ENCODE data around the gene DBH.
A peak's percentile ranks its signal among the peaks of the same experiment; 100 is the strongest.

The DBH gene

DNA sequence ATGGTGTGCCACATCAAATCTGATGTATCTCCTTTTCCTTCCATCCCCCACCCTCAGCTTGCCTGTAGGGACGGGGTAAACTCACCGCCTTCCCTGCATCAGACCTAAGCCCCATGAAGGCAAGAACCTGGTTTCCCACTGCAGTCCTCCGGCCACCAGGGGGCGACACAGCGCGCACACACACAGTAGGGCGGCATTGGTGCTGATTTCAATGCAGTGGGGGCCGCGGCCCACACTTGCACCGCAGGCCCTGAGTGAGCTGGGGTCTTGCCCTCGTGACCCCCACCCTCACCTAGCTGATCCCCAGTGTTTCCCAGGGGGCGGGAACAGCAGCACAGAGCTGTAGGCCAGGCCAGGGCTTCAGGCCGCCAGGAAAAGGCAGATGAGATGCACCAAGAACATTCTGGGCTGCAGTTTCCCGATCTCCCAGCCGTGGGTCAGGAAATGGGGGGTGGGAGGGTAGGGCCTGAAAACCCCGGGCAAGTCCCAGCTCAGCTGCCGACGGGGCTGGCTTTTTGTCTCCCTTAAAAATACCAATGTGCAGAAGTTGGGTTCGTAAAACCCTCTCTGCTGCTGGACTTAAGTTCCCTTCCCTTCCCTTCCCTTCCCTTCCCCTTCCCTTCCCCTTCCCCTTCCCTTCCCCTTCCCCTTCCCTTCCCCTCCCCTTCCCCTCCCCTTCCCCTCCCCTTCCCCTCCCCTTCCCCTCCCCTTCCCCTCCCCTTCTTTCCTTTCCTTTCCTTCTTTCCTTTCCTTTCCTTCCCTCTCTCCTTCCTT lies 46.5 kb upstream of the DBH start:
- H3K79me1 ChIP-seq (ENCODE audit: low read depth, low read length): peaks cover 2% of the 10 kb centered on the region
- H3K27me3 ChIP-seq (ENCODE audit: control insufficient read depth in 3 of 3, insufficient read depth in 3 of 3, low read depth in 1 of 3, low read length in 3 of 3): peaks cover 0 to 40% (median 0%) of the 10 kb centered on the region in 3 experiments
- H2AK5ac ChIP-seq (ENCODE audit: low read depth, low read length): no peak overlapping the region
- whole genome bisulfite sequencing, 2 donors (ENCODE audit: extremely low coverage in 2 of 2, insufficient read length in 2 of 2, insufficient replicate concordance in 1 of 2): no CpG with 5 or more reads among the region's 19 CpGs
- H3K23ac ChIP-seq (ENCODE audit: low read depth, low read length, poor library complexity): peak overlapping the region; percentile 66
- DNase-seq (ENCODE audit: low spot score): no peak
- H3K9ac ChIP-seq (ENCODE audit: low read depth, low read length, poor library complexity): peak overlapping the region; percentile 47
- H3K27ac ChIP-seq (replicated peaks; ENCODE audit: low read length): no peak overlapping the region
- H3K9me3 ChIP-seq (replicated peaks in 1 of 2; ENCODE audit: control insufficient read depth in 2 of 2, insufficient read depth in 1 of 2, low read depth in 1 of 2, low read length in 2 of 2): peaks cover 0 to 7% of the 10 kb centered on the region in 2 donors
- no peak overlapping the region for H3K4me3 ChIP-seq (ENCODE audit: low read length in 2 of 2)
- H2BK5ac ChIP-seq (ENCODE audit: low read length): no peak overlapping the region
- no peak overlapping the region for H3K4ac ChIP-seq (ENCODE audit: low read length)
- H3K4me1 ChIP-seq (ENCODE audit: control insufficient read depth in 2 of 2, insufficient read depth in 1 of 2, low read depth in 1 of 2, low read length in 2 of 2): peaks cover 5 to 8% of the 10 kb centered on the region in 2 donors
- no peaks in the 10 kb centered on the region for H3K36me3 ChIP-seq (replicated peaks in 1 of 2; ENCODE audit: control insufficient read depth in 2 of 2, insufficient read depth in 2 of 2, low read length in 2 of 2)
- no peak overlapping the region for H2BK120ac ChIP-seq (ENCODE audit: low read depth, low read length)
- H4K8ac ChIP-seq (ENCODE audit: low read depth, low read length): no peak overlapping the region
- H4K91ac ChIP-seq (ENCODE audit: low read depth, low read length, poor library complexity): no peak overlapping the region
- peak overlapping the region; percentile 60 for H3K14ac ChIP-seq (ENCODE audit: low read length)
- H2AFZ ChIP-seq (ENCODE audit: low read length): no peak overlapping the region
- no peak overlapping the region for H3K4me2 ChIP-seq (ENCODE audit: insufficient read depth, low read length, poor library complexity, severe bottlenecking)
- peak overlapping the region; percentile 29 for H3K18ac ChIP-seq (ENCODE audit: low read length)
- no peak overlapping the region for H2BK12ac ChIP-seq (ENCODE audit: low read length)
- H2BK15ac ChIP-seq (ENCODE audit: low read length): no peak overlapping the region

DNA sequence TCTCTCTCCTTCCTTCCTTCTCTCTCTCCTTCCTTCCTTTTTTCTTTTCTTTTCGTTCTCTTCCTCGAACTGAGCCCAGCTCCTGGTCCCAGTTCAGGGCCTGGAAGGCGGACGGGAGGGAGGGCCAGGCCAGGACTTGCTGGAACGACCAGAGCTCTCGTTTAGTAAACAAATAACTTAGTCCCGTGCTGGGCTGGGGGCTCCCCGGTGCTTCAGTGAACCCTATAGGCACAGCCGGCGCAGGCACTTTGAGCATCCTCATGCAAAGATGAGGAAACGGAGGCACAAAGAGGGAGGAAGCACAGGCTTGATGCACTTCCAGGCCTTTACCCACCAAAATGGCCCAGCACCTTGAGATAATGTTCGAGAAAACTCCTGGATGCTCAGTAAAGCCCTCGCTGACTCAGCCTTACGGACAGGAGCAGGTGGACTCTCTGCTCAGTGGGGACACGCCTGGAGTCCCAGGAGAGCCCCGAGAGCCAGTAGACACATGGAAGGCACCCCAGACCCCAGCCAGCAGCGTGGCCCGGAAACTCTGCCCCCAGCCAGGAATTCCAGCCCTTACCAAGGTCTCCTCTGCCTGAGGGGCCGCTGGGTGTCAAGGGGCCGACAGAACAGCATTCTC lies 45.8 kb upstream of the DBH start:
- H3K23ac ChIP-seq (ENCODE audit: low read depth, low read length, poor library complexity): no peak overlapping the region
- H3K14ac ChIP-seq (ENCODE audit: low read length): no peak overlapping the region
- H3K4me1 ChIP-seq (ENCODE audit: control insufficient read depth in 2 of 2, insufficient read depth in 1 of 2, low read depth in 1 of 2, low read length in 2 of 2): peaks cover 1 to 4% of the 10 kb centered on the region in 2 donors
- H2BK12ac ChIP-seq (ENCODE audit: low read length): peak overlapping the region; percentile 48
- H3K9me3 ChIP-seq (replicated peaks in 1 of 2; ENCODE audit: control insufficient read depth in 2 of 2, insufficient read depth in 1 of 2, low read depth in 1 of 2, low read length in 2 of 2): peaks cover 0 to 7% of the 10 kb centered on the region in 2 donors
- 100% methylated on average over 2 of the region's 20 CpGs; no CpG with 5 or more reads in 1 of the 2 donors for WGBS, 2 donors (ENCODE audit: extremely low coverage in 2 of 2, insufficient read length in 2 of 2, insufficient replicate concordance in 1 of 2)
- H4K91ac ChIP-seq (ENCODE audit: low read depth, low read length, poor library complexity): no peak overlapping the region
- H2BK120ac ChIP-seq (ENCODE audit: low read depth, low read length): no peak overlapping the region
- peaks cover 2% of the 10 kb centered on the region for H3K79me1 ChIP-seq (ENCODE audit: low read depth, low read length)
- H3K18ac ChIP-seq (ENCODE audit: low read length): no peak overlapping the region
- peak overlapping the region; percentile 83 for H2AK5ac ChIP-seq (ENCODE audit: low read depth, low read length)
- no peak overlapping the region for H3K4me2 ChIP-seq (ENCODE audit: insufficient read depth, low read length, poor library complexity, severe bottlenecking)
- no peak overlapping the region for H2AFZ ChIP-seq (ENCODE audit: low read length)
- H3K4me3 ChIP-seq (ENCODE audit: low read length in 2 of 2): no peak overlapping the region
- H3K9ac ChIP-seq (ENCODE audit: low read depth, low read length, poor library complexity): no peak overlapping the region
- H3K36me3 ChIP-seq (replicated peaks in 1 of 2; ENCODE audit: control insufficient read depth in 2 of 2, insufficient read depth in 2 of 2, low read length in 2 of 2): no peaks in the 10 kb centered on the region
- H3K4ac ChIP-seq (ENCODE audit: low read length): no peak overlapping the region
- no peak overlapping the region for H4K8ac ChIP-seq (ENCODE audit: low read depth, low read length)
- no peak overlapping the region for H3K27ac ChIP-seq (replicated peaks; ENCODE audit: low read length)
- peaks cover 0 to 33% (median 0%) of the 10 kb centered on the region in 3 experiments for H3K27me3 ChIP-seq (ENCODE audit: control insufficient read depth in 3 of 3, insufficient read depth in 3 of 3, low read depth in 1 of 3, low read length in 3 of 3)
- peak overlapping the region; percentile 46 for H2BK15ac ChIP-seq (ENCODE audit: low read length)
- H2BK5ac ChIP-seq (ENCODE audit: low read length): no peak overlapping the region
- DNase-seq (ENCODE audit: low spot score): no peak

DNA sequence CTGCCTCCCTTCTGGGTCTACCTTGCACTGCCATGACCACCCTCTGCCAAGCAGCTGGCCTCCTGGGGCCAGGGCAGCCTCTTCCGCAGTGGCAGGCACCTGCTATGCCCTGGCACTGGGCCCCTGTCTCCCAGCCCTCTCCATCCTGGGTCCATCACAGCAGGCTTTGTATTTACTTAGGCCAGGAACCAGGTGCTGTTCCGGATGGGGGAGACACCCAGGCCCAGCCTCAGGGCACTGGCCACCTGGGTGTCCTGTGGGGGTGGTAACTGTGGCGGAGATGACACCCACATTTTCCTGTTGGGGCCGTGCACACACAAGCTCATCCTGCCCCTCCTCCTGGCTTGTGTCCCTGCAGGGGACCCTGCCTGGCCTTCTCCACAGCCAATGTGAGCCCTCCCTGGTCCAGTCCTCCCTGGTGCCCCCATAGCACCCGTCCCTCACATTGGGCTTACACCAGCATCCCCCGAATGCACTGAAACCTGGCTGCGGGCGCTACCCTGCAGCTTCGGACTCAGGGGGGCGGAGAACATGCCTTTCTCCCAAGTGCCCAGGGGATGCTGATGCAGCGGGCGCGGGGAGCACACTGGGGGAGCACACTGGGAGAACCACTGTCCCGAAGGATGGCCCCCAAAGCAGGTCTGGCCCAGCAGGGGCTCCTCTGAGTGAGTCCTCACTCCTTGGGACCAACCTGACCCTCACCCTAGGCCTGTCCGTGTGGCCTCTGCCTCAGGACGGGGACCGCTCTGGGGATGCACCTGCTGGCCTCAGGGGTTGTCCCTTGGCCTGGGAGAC lies 44.9 kb upstream of the DBH start:
- Histone ChIP-seq H3K4me2 (ENCODE audit: insufficient read depth, low read length, poor library complexity, severe bottlenecking) (no peak overlapping the region), H2BK5ac (ENCODE audit: low read length) (no peak overlapping the region), H3K4me1 (ENCODE audit: control insufficient read depth in 2 of 2, insufficient read depth in 1 of 2, low read depth in 1 of 2, low read length in 2 of 2) (no peaks in the 10 kb centered on the region), H3K79me1 (ENCODE audit: low read depth, low read length) (peaks cover 2% of the 10 kb centered on the region), H2BK120ac (ENCODE audit: low read depth, low read length) (no peak overlapping the region), H3K27ac (replicated peaks; ENCODE audit: low read length) (no peak overlapping the region), H4K8ac (ENCODE audit: low read depth, low read length) (no peak overlapping the region), H2BK12ac (ENCODE audit: low read length) (peak overlapping the region; percentile 48), H3K23ac (ENCODE audit: low read depth, low read length, poor library complexity) (peak overlapping the region; percentile 33), H4K91ac (ENCODE audit: low read depth, low read length, poor library complexity) (no peak overlapping the region), H2AK5ac (ENCODE audit: low read depth, low read length) (peak overlapping the region; percentile 83), H3K4me3 (ENCODE audit: low read length in 2 of 2) (no peak overlapping the region), H2AFZ (ENCODE audit: low read length) (no peak overlapping the region), H3K36me3 (replicated peaks in 1 of 2; ENCODE audit: control insufficient read depth in 2 of 2, insufficient read depth in 2 of 2, low read length in 2 of 2) (no peaks in the 10 kb centered on the region), H3K9me3 (replicated peaks in 1 of 2; ENCODE audit: control insufficient read depth in 2 of 2, insufficient read depth in 1 of 2, low read depth in 1 of 2, low read length in 2 of 2) (peaks cover 0 to 7% of the 10 kb centered on the region in 2 donors), H3K4ac (ENCODE audit: low read length) (no peak overlapping the region), H3K18ac (ENCODE audit: low read length) (peak overlapping the region; percentile 62), H3K27me3 (ENCODE audit: control insufficient read depth in 3 of 3, insufficient read depth in 3 of 3, low read depth in 1 of 3, low read length in 3 of 3) (peaks cover 0 to 24% (median 0%) of the 10 kb centered on the region in 3 experiments), H3K9ac (ENCODE audit: low read depth, low read length, poor library complexity) (no peak overlapping the region), H2BK15ac (ENCODE audit: low read length) (peak overlapping the region; percentile 46), H3K14ac (ENCODE audit: low read length) (peak overlapping the region; percentile 73)
- DNase-seq (ENCODE audit: low spot score): no peak
- WGBS, 2 donors (ENCODE audit: extremely low coverage in 2 of 2, insufficient read length in 2 of 2, insufficient replicate concordance in 1 of 2): no CpG with 5 or more reads among the region's 17 CpGs

Data from neuronal stem cell (in vitro differentiated cells).